ENCODE results near the gene PARD3.

- TF ChIP-seq CTCF (IDR thresholded peaks at IDR 0.05; ENCODE audit: low read depth, low read length, poor library complexity, severe bottlenecking) (no peak), EZH2phosphoT487 (IDR thresholded peaks at IDR 0.05; ENCODE audit: borderline replicate concordance, low read length) (no peak)
Measured at GRCh38 chr10:34303022-34303421, 512.1 kb downstream of the PARD3 start.
